Activated T-cell treated with anti-CD3 and anti-CD28 coated beads, Interleukin-2, amount 50 U/mL, for 48 hours (primary cell): Measurements from ENCODE around the gene MEGF11.
A peak's percentile ranks its signal among the peaks of the same experiment; 100 is the strongest.

Source experiments
- DNase-seq, 2 experiments: peaks; one replicate each; pipeline ENCODE4 v3.0.0-alpha.2; 2020

Gene MEGF11

GRCh38 chr15:66253418-66254088 lies at the start of gene MEGF11:
Gene MEGF11 (minus strand): TSS chr15:66253750. CDS start chr15:66128403, 125,347 bp downstream.
- DNase-seq, result peak in 1 of 2 experiments; percentile 30

DNA sequence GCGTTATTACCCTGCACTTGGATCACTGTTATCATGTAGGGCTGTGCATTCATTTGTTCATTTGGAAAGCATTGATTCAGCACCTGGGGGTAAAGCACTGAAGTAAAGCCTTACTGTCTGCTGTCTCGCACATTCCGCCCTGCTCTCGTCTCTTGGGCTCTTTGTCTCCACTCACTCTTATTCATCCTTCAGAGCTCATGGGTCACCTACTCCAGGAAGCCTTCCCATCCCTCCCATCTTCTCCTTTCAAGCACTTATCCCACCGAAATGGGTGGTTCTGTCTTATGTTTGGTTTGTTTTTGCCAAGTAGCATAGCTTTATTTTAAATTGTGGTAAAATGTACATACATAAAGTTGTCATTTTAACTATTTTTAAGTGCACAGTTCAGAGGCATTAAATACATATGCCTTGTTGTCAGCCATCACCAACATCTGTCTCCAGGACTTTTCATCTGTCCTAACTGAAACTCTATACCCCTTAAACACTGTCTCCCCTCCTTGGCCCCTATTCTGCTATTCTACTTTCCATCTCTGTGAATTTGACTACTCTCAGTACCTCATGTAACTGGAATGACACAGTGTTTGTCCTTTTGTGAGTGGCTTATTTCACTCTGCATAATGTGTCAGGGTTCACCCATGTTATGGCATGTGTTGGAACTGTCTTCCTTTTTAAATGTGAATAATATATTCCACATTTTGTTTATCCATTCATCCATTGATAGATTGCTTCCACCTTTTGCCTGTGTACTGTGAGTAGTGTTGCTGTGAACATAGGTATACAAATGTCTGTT lies 49.1 kb upstream of the MEGF11 start:
- no peak for DNase-seq

- DNase-seq, result no peak
Observed at GRCh38 chr15:66298803-66299251, 45.3 kb upstream of the MEGF11 start.

GRCh38 chr15:66296186-66296585 lies 42.6 kb upstream of the MEGF11 start:
- no peak for DNase-seq

DNA sequence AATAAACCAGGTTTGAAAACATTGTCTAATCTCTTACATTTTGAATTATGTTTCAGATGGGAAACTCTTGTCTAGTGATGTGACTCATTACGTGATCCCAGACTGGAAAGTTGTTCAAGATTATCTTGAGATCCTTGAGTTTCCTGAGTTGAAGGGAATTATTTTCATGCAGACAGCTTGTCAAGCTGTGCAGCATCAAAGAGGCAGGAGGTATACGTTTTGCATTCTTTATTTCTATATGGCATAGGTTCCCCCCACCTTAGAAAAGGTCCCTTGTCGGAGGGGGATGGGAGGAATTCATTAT lies 41.3 kb upstream of the MEGF11 start:
- no peak for DNase-seq

DNA sequence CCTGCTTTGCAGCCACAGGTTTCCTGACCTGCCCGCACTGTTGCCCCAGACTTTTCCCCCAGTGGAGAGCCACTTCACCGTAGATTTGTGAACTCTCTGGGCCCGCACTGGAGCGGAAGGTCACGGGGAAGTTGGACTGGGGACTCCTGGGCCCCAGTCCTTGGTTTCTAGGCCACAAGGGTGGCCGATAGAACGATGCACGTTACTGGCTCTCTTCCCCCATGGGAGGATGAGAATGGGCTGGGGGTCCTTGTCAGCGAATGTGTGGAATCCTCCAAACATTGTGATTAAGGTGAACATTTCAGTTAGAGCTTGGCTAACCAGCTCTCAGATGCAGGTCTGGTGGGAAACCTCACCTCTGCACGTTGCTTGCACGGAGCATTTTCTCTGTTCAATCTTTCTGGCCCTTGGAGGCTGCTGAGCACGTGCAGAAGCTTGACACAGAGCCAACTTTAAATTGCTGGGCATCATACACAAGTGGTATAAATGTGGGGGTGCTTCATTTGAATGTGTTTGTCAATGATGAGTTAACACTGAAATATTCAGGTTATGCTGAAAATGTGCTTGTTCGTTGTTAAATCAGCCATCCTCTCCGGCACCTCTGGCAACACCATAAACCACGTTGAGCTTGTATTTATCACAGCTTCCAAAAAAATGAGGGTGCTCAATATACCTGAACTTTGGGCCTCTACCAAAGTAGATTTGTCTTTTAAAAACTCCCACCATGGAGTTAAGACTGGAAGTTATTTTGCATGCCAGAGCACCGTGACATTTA lies 40.8 kb upstream of the MEGF11 start:
- no peak for DNase-seq

GRCh38 chr15:66293419-66294156 lies 40.0 kb upstream of the MEGF11 start, which contains the start of gene DIS3L:
Gene DIS3L (plus strand): TSS chr15:66293568. CDS start chr15:66293597, 29 bp downstream.
- DNase-seq, result peak; percentile 78 to 83

DNA sequence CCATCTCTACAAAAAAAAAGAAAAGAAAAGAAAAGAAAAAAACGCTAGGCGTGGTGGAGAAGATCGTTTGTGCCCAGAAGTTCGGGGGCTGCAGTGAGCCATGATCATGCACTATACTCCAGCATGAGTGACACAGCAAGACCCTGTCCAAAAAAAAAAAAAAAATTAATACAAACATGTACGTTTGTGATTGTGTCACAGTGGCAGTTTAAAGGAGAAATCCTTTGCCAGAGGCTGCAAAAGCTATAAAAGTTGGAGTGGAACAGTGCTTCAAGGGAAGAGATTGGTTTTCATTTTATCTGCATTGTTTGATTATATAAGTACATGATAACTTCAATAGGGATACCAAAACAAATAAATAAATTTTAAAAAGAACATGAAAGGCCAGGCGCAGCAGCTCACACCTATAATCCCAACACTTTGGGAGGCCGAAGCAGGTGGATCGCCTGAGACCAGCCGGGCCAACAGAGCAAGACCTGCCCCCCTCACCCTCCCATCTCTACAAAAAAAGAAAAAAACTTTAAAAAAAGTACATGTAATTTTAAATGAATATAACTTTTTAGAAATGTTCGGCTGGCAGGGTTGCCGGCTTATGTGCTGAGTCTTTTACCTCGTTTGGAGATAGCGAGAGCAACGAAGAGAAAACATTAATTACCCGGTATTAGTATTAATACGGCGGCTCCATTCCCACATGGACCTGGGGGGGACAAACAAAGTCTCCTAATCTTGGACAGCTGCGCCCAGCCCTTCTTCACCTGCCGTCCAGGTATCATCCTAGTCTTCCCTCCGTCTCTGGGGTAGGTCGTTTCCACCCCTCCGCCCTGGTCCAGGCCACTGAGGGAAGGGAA lies 39.2 kb upstream of the MEGF11 start:
- no peak for DNase-seq

DNA sequence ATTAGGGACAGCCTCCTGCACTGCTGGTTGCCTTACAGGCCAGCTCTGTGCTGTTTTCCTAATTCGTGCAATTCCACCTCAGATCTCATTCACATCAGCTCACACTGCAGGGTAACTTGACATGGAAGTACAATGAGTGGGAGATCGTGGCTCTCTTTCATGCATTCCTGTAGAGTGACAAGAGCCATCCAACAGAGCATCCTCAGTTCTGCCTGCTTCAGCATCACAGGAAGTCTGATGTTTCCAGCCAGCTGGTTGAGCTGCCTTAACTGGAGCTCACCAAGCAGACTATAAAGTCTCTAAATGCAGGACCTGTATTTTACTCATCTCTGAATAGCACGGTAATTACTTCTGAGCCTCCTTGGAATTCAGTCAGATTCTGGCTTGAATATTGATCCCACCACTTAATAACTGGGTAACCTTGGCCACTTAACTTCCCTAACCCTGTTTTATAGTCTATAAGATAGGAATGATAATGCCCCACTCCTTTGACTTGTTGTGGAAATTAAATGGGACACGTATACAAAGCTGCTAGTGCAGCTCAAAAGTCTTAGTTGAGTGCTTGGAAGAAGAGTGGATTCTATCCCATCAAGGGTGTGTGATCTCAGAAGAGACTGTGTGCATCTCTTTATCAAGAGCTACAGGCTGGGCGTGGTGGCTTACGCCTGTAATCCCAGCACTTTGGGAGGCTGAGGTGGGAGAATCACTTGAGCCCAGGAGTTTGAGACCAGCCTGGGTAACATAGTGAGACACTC lies 38.4 kb upstream of the MEGF11 start:
- no peak for DNase-seq

DNA sequence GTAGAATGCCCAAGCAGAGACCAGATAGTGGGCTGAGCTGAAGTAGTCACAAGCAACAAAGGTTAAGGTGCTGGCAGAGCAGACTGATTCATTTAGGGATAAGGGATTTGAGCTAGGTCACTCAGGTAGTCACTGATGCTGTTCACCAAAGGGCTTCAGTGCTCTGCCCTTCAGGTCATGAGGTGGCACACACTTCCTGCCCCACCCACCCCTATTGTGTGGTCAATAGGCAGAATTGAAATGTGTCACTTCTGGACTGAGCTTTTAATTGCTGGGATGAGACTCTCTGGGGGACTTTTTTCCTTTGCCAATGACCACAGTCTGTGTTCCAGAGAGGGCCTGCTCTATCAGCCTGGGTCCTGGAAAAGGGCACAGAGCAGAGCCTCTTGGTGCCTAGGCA lies 37.0 kb upstream of the MEGF11 start:
- DNase-seq, result no peak

- no peak for DNase-seq
Observed at GRCh38 chr15:66290007-66290406, 36.5 kb upstream of the MEGF11 start.

- no peak for DNase-seq
Observed at GRCh38 chr15:66288551-66289185, 35.1 kb upstream of the MEGF11 start.

DNA sequence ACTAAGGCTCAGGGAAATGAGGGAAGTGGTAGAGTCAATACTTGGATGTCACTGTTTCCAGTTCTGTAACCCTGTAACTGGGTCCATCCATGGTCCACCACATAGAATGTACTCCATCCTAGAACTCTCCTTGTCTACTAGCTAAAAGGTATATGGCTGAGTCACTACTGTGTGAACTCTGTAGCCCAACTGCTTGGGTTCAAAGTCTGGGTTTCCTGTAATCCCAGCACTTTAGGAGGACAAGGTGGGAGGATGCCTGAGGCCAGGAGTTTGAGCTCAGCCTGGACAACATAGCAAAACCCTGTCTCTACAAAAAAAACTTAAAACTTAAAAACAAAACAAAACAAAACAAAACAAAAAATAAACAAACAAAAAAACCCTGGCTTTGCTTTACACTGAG lies 34.5 kb upstream of the MEGF11 start:
- no peak for DNase-seq

- DNase-seq, result no peak
Observed at GRCh38 chr15:66287461-66288057, 34.0 kb upstream of the MEGF11 start.

GRCh38 chr15:66285533-66286280 lies 32.2 kb upstream of the MEGF11 start:
- no peak for DNase-seq

DNA sequence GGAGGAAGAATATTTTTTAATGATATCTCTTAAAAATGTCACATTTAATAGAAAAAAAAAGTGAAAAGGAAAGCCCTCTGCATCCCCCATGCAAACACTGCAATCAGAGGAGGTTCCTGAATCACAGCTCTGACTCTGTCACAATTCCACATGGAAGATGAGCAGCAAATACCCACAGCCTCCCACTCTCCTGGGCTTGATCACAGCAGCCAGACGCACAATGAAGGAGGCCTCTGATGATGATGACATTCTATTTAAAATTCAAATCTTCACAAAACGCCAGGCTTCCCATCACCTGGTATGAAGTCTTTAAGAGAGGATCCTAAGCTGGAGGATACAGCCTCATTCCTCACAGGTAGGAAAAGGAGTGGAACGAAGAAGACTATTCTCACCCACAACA lies 30.7 kb upstream of the MEGF11 start:
- no peak for DNase-seq

GRCh38 chr15:66278671-66279070 lies 25.1 kb upstream of the MEGF11 start:
- no peak for DNase-seq

- no peak for DNase-seq
Observed at GRCh38 chr15:66278056-66278455, 24.5 kb upstream of the MEGF11 start.

DNA sequence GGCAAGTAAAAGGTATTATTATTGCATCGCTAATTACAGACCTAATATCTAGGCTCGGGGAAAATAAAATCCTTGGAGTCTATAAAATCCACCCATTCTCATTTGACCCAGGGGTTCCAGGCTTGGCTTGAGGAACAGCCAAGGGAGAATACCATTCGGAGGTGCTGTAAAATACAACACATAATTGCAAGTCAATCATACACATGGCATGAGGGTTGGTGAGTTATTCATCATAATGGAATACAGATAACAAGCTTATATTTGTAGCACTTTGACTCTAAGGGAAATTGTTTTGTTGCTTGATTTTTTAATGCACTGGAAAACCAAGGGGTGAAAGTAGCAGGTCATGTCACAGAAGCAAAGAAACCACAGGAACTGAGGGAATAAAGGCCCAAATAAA lies 23.0 kb upstream of the MEGF11 start:
- DNase-seq, result no peak
